DOHH2 (cell line): Measurements from ENCODE around the gene DNPEP.

Experiments
- H3F3A ChIP-seq: fragments of 200-600 bp; sonication (generic), shearing (Covaris generic); 2 replicates; pipeline ENCODE4 v1.6.0; 2016; ENCODE audit warnings: antibody characterized with exemption, mild to moderate bottlenecking; ENCODE audit not compliant: control insufficient read depth, insufficient read depth
- H3K27ac ChIP-seq: fragments of 200-600 bp; sonication (generic); 2 replicates; pipeline ENCODE4 v1.5.1; 2014; ENCODE audit warnings: low read depth, mild to moderate bottlenecking, low read length, moderate library complexity
- H3K27me3 ChIP-seq: fragments of 200-600 bp; sonication (generic); 2 replicates; pipeline ENCODE4 v1.6.1; 2014; ENCODE audit warnings: mild to moderate bottlenecking, low read length, mixed read lengths; ENCODE audit not compliant: control insufficient read depth
- H3K36me3 ChIP-seq: fragments of 200-600 bp; sonication (generic); 2 replicates; pipeline ENCODE4 v1.6.1; 2014; ENCODE audit warnings: mild to moderate bottlenecking, low read length, moderate library complexity, mixed read lengths; ENCODE audit not compliant: control insufficient read depth
- H3K4me1 ChIP-seq: fragments of 200-600 bp; sonication (generic); 2 replicates; pipeline ENCODE4 v1.6.1; 2014; ENCODE audit warnings: mild to moderate bottlenecking, low read length, mixed read lengths; ENCODE audit not compliant: control insufficient read depth
- H3K4me2 ChIP-seq: fragments of 200-600 bp; sonication (generic); 2 replicates; pipeline ENCODE4 v1.6.0; 2014; ENCODE audit warnings: mild to moderate bottlenecking, low read length, moderate library complexity
- H3K4me3 ChIP-seq: fragments of 200-600 bp; sonication (generic); 2 replicates; pipeline ENCODE4 v1.5.1; 2014; ENCODE audit warnings: mild to moderate bottlenecking, low read length, mixed read lengths
- H3K79me2 ChIP-seq: fragments of 200-600 bp; sonication (generic); 2 replicates; pipeline ENCODE4 v1.6.1; 2014; ENCODE audit warnings: mild to moderate bottlenecking, low read length, mixed read lengths; ENCODE audit not compliant: control insufficient read depth
- H3K9me2 ChIP-seq: fragments of 200-600 bp; sonication (generic); replicated peaks from 2 replicates; pipeline ENCODE4 v1.6.1; 2014; ENCODE audit warnings: mild to moderate bottlenecking, low read length, mixed read lengths; ENCODE audit not compliant: control insufficient read depth
- H3K9me3 ChIP-seq: fragments of 200-600 bp; sonication (generic); 2 replicates; pipeline ENCODE4 v1.6.1; 2014; ENCODE audit warnings: antibody characterized with exemption, low read length, mixed read lengths; ENCODE audit not compliant: control insufficient read depth, insufficient read depth
- H4K20me1 ChIP-seq: fragments of 200-600 bp; sonication (generic); 2 replicates; pipeline ENCODE4 v1.6.0; 2014; ENCODE audit warnings: low read depth, mild to moderate bottlenecking, antibody characterized with exemption, low read length, moderate library complexity; ENCODE audit not compliant: control insufficient read depth, insufficient read depth
- EZH2phosphoT487 ChIP-seq: fragments of 200-600 bp; sonication (generic); IDR thresholded peaks from 2 replicates; pipeline ENCODE4 v1.6.1; 2017; ENCODE audit warnings: borderline replicate concordance, mild to moderate bottlenecking, antibody characterized with exemption, low read length, moderate library complexity, mixed read lengths
- TF ChIP-seq, protein P1 (sequence below): fragments of 200-600 bp; sonication (generic); IDR thresholded peaks from one replicate; pipeline ENCODE4 v1.5.1; 2014; ENCODE audit warnings: antibody characterized with exemption, mild to moderate bottlenecking, low read depth, low read length; ENCODE audit not compliant: poor library complexity, severe bottlenecking

Gene DNPEP

DNA sequence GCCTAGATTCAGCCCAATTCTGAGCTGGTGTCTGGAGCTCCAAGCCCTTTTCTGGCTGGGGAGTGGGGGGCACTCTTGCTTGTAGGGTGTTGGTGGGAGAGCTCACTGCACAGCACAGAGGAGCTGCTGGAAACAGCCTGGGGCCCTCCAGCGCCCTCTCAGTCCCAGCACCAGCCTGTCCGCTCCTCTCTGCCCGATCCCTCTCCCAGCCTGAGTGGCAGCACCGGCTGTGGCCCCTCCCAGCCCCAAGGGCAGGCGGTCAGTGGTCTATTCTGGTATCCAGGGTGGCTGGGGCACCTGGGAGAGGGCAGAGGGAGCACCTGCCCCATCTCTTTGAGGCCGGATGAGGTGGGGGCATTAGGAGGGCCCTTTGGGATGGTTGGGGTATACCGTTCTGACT is 17.2 kb upstream of the DNPEP start:
- 0 out of 2 replicates have a peak, but pooled peaks cover 3% of the 10 kb centered on the region for H3K27me3 ChIP-seq
- no peaks in the 10 kb centered on the region for H3F3A ChIP-seq
- H3K9me2 ChIP-seq, result no peaks in the 10 kb centered on the region
- H3K4me3 ChIP-seq, result no peak overlapping the region
- TF ChIP-seq, protein P1, sequence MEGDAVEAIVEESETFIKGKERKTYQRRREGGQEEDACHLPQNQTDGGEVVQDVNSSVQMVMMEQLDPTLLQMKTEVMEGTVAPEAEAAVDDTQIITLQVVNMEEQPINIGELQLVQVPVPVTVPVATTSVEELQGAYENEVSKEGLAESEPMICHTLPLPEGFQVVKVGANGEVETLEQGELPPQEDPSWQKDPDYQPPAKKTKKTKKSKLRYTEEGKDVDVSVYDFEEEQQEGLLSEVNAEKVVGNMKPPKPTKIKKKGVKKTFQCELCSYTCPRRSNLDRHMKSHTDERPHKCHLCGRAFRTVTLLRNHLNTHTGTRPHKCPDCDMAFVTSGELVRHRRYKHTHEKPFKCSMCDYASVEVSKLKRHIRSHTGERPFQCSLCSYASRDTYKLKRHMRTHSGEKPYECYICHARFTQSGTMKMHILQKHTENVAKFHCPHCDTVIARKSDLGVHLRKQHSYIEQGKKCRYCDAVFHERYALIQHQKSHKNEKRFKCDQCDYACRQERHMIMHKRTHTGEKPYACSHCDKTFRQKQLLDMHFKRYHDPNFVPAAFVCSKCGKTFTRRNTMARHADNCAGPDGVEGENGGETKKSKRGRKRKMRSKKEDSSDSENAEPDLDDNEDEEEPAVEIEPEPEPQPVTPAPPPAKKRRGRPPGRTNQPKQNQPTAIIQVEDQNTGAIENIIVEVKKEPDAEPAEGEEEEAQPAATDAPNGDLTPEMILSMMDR, result no peak
- no peak for TF ChIP-seq EZH2phosphoT487
- H3K4me1 ChIP-seq, result no peaks in the 10 kb centered on the region
- H3K9me3 ChIP-seq, result no peaks in the 10 kb centered on the region
- H4K20me1 ChIP-seq, result no peaks in the 10 kb centered on the region
- H3K36me3 ChIP-seq, result no peaks in the 10 kb centered on the region
- no peak overlapping the region for H3K4me2 ChIP-seq
- no peak overlapping the region for H3K27ac ChIP-seq
- H3K79me2 ChIP-seq, result no peaks in the 10 kb centered on the region

DNA sequence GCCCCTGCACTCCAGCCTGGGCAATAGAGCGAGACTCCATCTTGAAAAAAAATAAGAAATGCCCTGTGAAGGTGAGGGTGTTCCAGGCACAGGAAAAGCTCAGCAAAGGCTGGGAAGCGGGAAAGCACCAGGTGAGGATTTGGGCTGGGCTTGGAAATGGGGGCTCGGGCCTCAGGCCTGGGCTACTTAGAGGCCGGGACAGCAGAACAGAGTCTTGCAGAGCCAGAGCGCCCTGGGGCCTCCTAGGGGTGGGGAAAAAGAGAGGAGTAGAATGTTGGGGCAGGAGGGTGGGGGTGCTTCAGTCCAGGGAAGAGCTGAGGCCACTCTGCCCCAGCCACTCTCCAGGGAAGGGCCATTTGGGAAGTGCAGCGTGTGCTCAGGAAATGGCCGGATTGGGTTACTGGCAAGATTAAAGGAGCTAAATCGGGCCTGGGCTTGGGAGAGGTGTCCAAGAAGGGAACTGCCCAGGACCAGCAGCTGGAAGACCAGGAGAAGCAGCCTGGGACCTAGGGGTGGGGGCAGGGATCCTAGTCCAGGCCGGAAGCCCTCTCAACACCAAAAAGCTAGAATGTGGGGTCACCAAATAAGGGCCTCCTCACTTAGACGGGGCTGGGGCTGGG is 16.7 kb upstream of the DNPEP start:
- H3K27ac ChIP-seq, result no peak overlapping the region
- H3K36me3 ChIP-seq, result no peaks in the 10 kb centered on the region
- no peak for TF ChIP-seq EZH2phosphoT487
- TF ChIP-seq, protein P1, result no peak
- no peaks in the 10 kb centered on the region for H3K9me2 ChIP-seq
- no peaks in the 10 kb centered on the region for H3K9me3 ChIP-seq
- H3K4me2 ChIP-seq, result no peak overlapping the region
- H3F3A ChIP-seq, result no peaks in the 10 kb centered on the region
- H3K79me2 ChIP-seq, result no peaks in the 10 kb centered on the region
- 0 out of 2 replicates have a peak, but pooled peaks cover 3% of the 10 kb centered on the region for H3K27me3 ChIP-seq
- no peak overlapping the region for H3K4me3 ChIP-seq
- no peaks in the 10 kb centered on the region for H4K20me1 ChIP-seq
- H3K4me1 ChIP-seq, result no peaks in the 10 kb centered on the region

DNA sequence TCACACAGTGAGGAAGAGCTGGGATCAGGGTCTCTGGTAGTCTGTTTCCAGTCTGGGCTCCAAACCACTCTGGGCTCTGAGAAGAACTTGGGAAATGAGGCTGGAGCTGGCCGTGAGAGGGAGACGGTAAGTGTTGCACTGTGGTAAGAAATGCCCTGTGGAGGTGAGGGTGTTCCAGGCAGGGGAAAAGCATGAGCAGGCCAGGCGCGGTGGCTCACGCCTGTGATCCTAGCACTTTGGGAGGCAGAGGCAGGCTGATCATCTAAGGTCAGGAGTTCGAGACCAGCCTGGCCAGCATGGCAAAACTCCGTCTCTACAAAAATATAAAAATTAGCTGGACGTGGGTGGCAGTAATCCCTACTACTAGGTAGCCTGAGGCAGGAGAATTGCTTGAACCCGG is 16.1 kb upstream of the DNPEP start:
- no peak overlapping the region for H3K4me2 ChIP-seq
- no peak overlapping the region for H3K27ac ChIP-seq
- TF ChIP-seq, protein P1, result no peak
- no peak for TF ChIP-seq EZH2phosphoT487
- 0 out of 2 replicates have a peak, but pooled peaks cover 3% of the 10 kb centered on the region for H3K27me3 ChIP-seq
- H3K4me3 ChIP-seq, result no peak overlapping the region
- no peaks in the 10 kb centered on the region for H3K9me2 ChIP-seq
- H3K36me3 ChIP-seq, result no peaks in the 10 kb centered on the region
- no peaks in the 10 kb centered on the region for H3K79me2 ChIP-seq
- H3K4me1 ChIP-seq, result no peaks in the 10 kb centered on the region
- H4K20me1 ChIP-seq, result no peaks in the 10 kb centered on the region
- H3K9me3 ChIP-seq, result no peaks in the 10 kb centered on the region
- no peaks in the 10 kb centered on the region for H3F3A ChIP-seq
